ENCODE measurements around the gene ANKRD18A. TPM values are rescaled to one million over a fixed set of nuclear protein-coding genes. Genes with fewer than 3 reads are reported as not detected.

The ANKRD18A gene
- 10 to 100 TPM in 2 of 3 donors, 1 to 10 TPM in 1; 5.9 to 19.2 (median 15.9) TPM for total RNA-seq
- long read RNA-seq, donor 1, partial matches to known transcripts = 0 of 1 reads
- long read RNA-seq, donor 1, other reads (novel, unspliced or antisense) = 1 of 1 reads
- long read RNA-seq, donor 2, partial matches to known transcripts = 1 of 2 reads
- long read RNA-seq, donor 2, other reads (novel, unspliced or antisense) = 1 of 2 reads

- H3K36me3 ChIP-seq (ENCODE audit: low read depth) = no peaks in the 10 kb centered on the region
- H3K9me3 ChIP-seq = no peaks in the 10 kb centered on the region
- H3K4me3 ChIP-seq = peak within 1 kb of the TSS; percentile 22
- intact Hi-C loops (cut with DNase I, micrococcal nuclease) = no loop called here
- TF ChIP-seq CTCF (IDR thresholded peaks at IDR 0.05) = peak; percentile 66
- H3K4me1 ChIP-seq (ENCODE audit: low read depth) = peaks cover 20% of the 10 kb centered on the region
- ATAC-seq (peak; percentile 89), DNase-seq (peak; percentile 91 to 95 (median 93))
These were observed at the start of gene ANKRD18A for GRCh38 chr9:38620483-38621433. TSS of gene ANKRD18A (minus strand) at chr9:38620596. CDS start at chr9:38620285, 311 bp downstream.

GRCh38 chr9:38668791-38669466, 48.5 kb upstream of the ANKRD18A start:
- intact Hi-C loops (cut with DNase I, micrococcal nuclease) = no loop called here
- no peak for TF ChIP-seq CTCF (IDR thresholded peaks at IDR 0.05)
- Histone ChIP-seq H3K36me3 (ENCODE audit: low read depth) (no peaks in the 10 kb centered on the region), H3K4me1 (ENCODE audit: low read depth) (peaks cover 8% of the 10 kb centered on the region), H3K9me3 (no peaks in the 10 kb centered on the region), H3K4me3 (no peak overlapping the region)
- ATAC-seq (no peak), DNase-seq (no peak)

GRCh38 chr9:38662763-38663593, 42.6 kb upstream of the ANKRD18A start:
- DNase-seq (no peak), ATAC-seq (no peak)
- intact Hi-C loops (cut with DNase I, micrococcal nuclease) = no loop called here
- H3K36me3 ChIP-seq (ENCODE audit: low read depth) = no peaks in the 10 kb centered on the region
- no peaks in the 10 kb centered on the region for H3K9me3 ChIP-seq
- no peak for TF ChIP-seq CTCF (IDR thresholded peaks at IDR 0.05)
- H3K4me1 ChIP-seq (ENCODE audit: low read depth) = no peaks in the 10 kb centered on the region
- no peak overlapping the region for H3K4me3 ChIP-seq

- no peak for DNase-seq
- no peaks in the 10 kb centered on the region for H3K9me3 ChIP-seq
- TF ChIP-seq CTCF (IDR thresholded peaks at IDR 0.05) = no peak
- intact Hi-C loops (cut with DNase I, micrococcal nuclease) = no loop called here
- no peaks in the 10 kb centered on the region for H3K4me1 ChIP-seq (ENCODE audit: low read depth)
- H3K4me3 ChIP-seq = no peak overlapping the region
- H3K36me3 ChIP-seq (ENCODE audit: low read depth) = no peaks in the 10 kb centered on the region
- ATAC-seq = no peak
These were observed 39.1 kb upstream of the ANKRD18A start for GRCh38 chr9:38659538-38659937.

- no peak overlapping the region for H3K4me3 ChIP-seq
- no peak for ATAC-seq
- DNase-seq = no peak
- no peaks in the 10 kb centered on the region for H3K36me3 ChIP-seq (ENCODE audit: low read depth)
- no peak for TF ChIP-seq CTCF (IDR thresholded peaks at IDR 0.05)
- H3K9me3 ChIP-seq = no peaks in the 10 kb centered on the region
- intact Hi-C loops (cut with DNase I, micrococcal nuclease) = no loop called here
- H3K4me1 ChIP-seq (ENCODE audit: low read depth) = no peaks in the 10 kb centered on the region
These were observed 36.5 kb upstream of the ANKRD18A start for GRCh38 chr9:38656896-38657295.

All from mucosa of descending colon (tissue), 3 donors.